BJ (cell line): ENCODE measurements around the gene OR4F6. TPM values are rescaled to one million over a fixed set of nuclear protein-coding genes. Genes with fewer than 3 reads are reported as not detected.

Experiments used
- CTCF ChIA-PET: fragments of 350-600 bp; formaldehyde crosslinking; extraction: SDS; loops from one replicate; lab custom pipeline; 2021; ENCODE audit warnings: antibody characterized with exemption, inconsistent platforms; lab: Yijun Ruan, JAX
- POLR2A ChIA-PET: fragments of 300-600 bp; sonication (Branson Sonifier 250); formaldehyde crosslinking; extraction: SDS; loops from one replicate; lab custom pipeline; 2021; ENCODE audit warnings: antibody characterized with exemption; lab: Charles Lee
- DNase-seq: peaks from one replicate; pipeline ENCODE4 v3.0.0-alpha.2; 2011; ENCODE audit warnings: low read depth
- H3K27me3 ChIP-seq: 2 replicates; pipeline ENCODE4 v1.6.0; 2011; ENCODE audit warnings: low read length; ENCODE audit not compliant: control insufficient read depth, insufficient read depth
- H3K36me3 ChIP-seq: 2 replicates; pipeline ENCODE4 v1.5.1; 2011; ENCODE audit warnings: low read length; ENCODE audit not compliant: control insufficient read depth, insufficient read depth
- H3K4me3 ChIP-seq: 2 replicates; pipeline ENCODE4 v1.5.1; 2011; ENCODE audit warnings: low read depth, mild to moderate bottlenecking, control low read depth, low read length
- CTCF ChIP-seq: IDR thresholded peaks from 2 replicates; pipeline ENCODE4 v1.5.1; 2011; ENCODE audit warnings: low read depth, mild to moderate bottlenecking, control low read depth, inconsistent platforms, low read length, moderate library complexity; ENCODE audit not compliant: insufficient read depth
- polyA plus RNA-seq: library from polyadenylated mRNA; depleted of rRNA; stranded (reverse); fragments of >200 nt; gene quantifications from 2 replicates; pipeline ENCODE4 v1.2.3, GENCODE V29; 2011

OR4F6 gene
- polyA plus RNA-seq, 1 experiment = not detected

GRCh38 chr15:101804375-101804774 lies 1.1 kb downstream of the OR4F6 start:
- Histone ChIP-seq H3K36me3 (no peaks in the 10 kb centered on the region), H3K27me3 (no peaks in the 10 kb centered on the region), H3K4me3 (no peak overlapping the region)
- DNase-seq = no peak
- ChIA-PET CTCF (interaction anchor here (1.4 to 1.8 kb wide), 2 partner anchors 10 kb away, joined by 3 read pairs; no protein-coding TSS in a partner anchor), POLR2A (no interaction called here)
- TF ChIP-seq CTCF = no peak

GRCh38 chr15:101804941-101805340 lies 1.6 kb downstream of the OR4F6 start:
- no peaks in the 10 kb centered on the region for H3K27me3 ChIP-seq
- no peak overlapping the region for H3K4me3 ChIP-seq
- no peak for TF ChIP-seq CTCF
- ChIA-PET CTCF (interaction anchor here (1.8 kb wide), 1 partner anchor 9 kb away, joined by 3 read pairs; no protein-coding TSS in a partner anchor), POLR2A (no interaction called here)
- DNase-seq = no peak
- H3K36me3 ChIP-seq = no peaks in the 10 kb centered on the region

- ChIA-PET CTCF (no interaction called here), POLR2A (no interaction called here)
- Histone ChIP-seq H3K36me3 (no peaks in the 10 kb centered on the region), H3K4me3 (no peak overlapping the region), H3K27me3 (no peaks in the 10 kb centered on the region)
- no peak for DNase-seq
- TF ChIP-seq CTCF = no peak
Measured at GRCh38 chr15:101805605-101806345, 2.5 kb downstream of the OR4F6 start.

- ChIA-PET POLR2A (no interaction called here), CTCF (interaction anchor here (0.8 to 1.4 kb wide), 2 partner anchors 10 kb away, joined by 3 to 4 read pairs; no protein-coding TSS in a partner anchor)
- no peak overlapping the region for H3K4me3 ChIP-seq
- no peak for TF ChIP-seq CTCF
- H3K27me3 ChIP-seq = no peaks in the 10 kb centered on the region
- H3K36me3 ChIP-seq = no peaks in the 10 kb centered on the region
- peak; percentile 36 for DNase-seq
Measured at GRCh38 chr15:101807345-101807945, 4.1 kb downstream of the OR4F6 start.

GRCh38 chr15:101808201-101808600 lies 4.9 kb downstream of the OR4F6 start:
- CTCF ChIA-PET = interaction anchor here (1.4 kb wide), 1 partner anchor 10 kb away, joined by 4 read pairs; no protein-coding TSS in a partner anchor
- H3K4me3 ChIP-seq = no peak overlapping the region
- no peaks in the 10 kb centered on the region for H3K36me3 ChIP-seq
- no peak for DNase-seq
- no peak for TF ChIP-seq CTCF
- POLR2A ChIA-PET = no interaction called here
- no peaks in the 10 kb centered on the region for H3K27me3 ChIP-seq
